ENCODE measurements around the gene FANCC. TPM values are rescaled to one million over a fixed set of nuclear protein-coding genes. Genes with fewer than 3 reads are reported as not detected.

FANCC gene
- total RNA-seq, 4 donors from 2014 or later: 3.4 to 12.2 (median 5.6) TPM

- no peak for TF ChIP-seq CTCF (IDR thresholded peaks at IDR 0.05; ENCODE audit: low read depth)
These were observed 20.7 kb downstream of the FANCC start for GRCh38 chr9:95296761-95297160.

- no peak for TF ChIP-seq CTCF (IDR thresholded peaks at IDR 0.05; ENCODE audit: low read depth)
These were observed 25.3 kb downstream of the FANCC start for GRCh38 chr9:95292226-95292625.

GRCh38 chr9:95286151-95286550 is 31.4 kb downstream of the FANCC start:
- no peak for TF ChIP-seq CTCF (IDR thresholded peaks at IDR 0.05; ENCODE audit: low read depth)

- TF ChIP-seq CTCF (IDR thresholded peaks at IDR 0.05; ENCODE audit: low read depth): no peak
These were observed 32.2 kb downstream of the FANCC start for GRCh38 chr9:95285307-95285706.

- TF ChIP-seq CTCF (IDR thresholded peaks at IDR 0.05; ENCODE audit: low read depth): no peak
These were observed 33.1 kb downstream of the FANCC start for GRCh38 chr9:95284162-95285080.

- TF ChIP-seq CTCF (IDR thresholded peaks at IDR 0.05; ENCODE audit: low read depth): no peak
These were observed 33.8 kb downstream of the FANCC start for GRCh38 chr9:95283673-95284072.

GRCh38 chr9:95282332-95282731 is 35.2 kb downstream of the FANCC start:
- no peak for TF ChIP-seq CTCF (IDR thresholded peaks at IDR 0.05; ENCODE audit: low read depth)

Measured in subcutaneous adipose tissue (tissue), 4 donors.